Lower leg skin (tissue), 3 donors: ENCODE measurements around the gene CEP85.
"Not testable (repeated sequence)": the region's sequence is repeated elsewhere in the genome, so short reads cannot be mapped to it uniquely, and the experiment has no call there.

Experiments used
- CTCF ChIP-seq, 3 donors: fragments of 450-650 bp; IDR thresholded peaks; one replicate each; pipeline ENCODE4 v1.5.1; 2016; ENCODE audit warnings: antibody characterized with exemption in 3 of 3, mild to moderate bottlenecking in 3 of 3, moderate library complexity in 2 of 3
- POLR2A ChIP-seq, 2 donors: fragments of 450-650 bp; IDR thresholded peaks; one replicate each; pipeline ENCODE4 v1.6.1; 2016 to 2017; ENCODE audit warnings: antibody characterized with exemption in 2 of 2, mild to moderate bottlenecking in 1 of 2, moderate library complexity in 1 of 2

GRCh38 chr1:26292735-26293134 is 58.7 kb downstream of the CEP85 start:
- TF ChIP-seq CTCF, POLR2A (IDR thresholded peaks at IDR 0.05): not testable (repeated sequence)
